ENCODE measurements around the gene SH3RF3.

DNA sequence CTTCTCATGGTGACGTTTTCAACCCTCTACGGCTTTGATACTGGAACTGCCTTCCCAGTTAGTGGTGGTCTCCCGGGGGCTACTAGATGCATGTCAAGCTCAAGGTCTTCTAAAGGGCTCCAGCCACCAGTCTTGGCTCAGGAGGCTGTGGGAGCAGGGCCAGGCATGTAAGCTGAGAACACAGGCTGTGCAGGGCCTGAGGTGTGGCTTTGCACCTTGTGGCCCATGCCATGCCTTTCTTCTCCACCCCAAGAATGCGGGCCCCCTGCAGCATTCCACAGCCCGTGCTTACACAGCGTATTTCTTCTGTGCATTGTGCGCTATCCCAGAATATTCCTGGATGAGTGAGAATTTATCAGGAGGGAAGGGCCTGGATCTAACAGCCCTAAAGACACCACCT, 339.9 kb downstream of the SH3RF3 start:
- TF ChIP-seq, protein P1, sequence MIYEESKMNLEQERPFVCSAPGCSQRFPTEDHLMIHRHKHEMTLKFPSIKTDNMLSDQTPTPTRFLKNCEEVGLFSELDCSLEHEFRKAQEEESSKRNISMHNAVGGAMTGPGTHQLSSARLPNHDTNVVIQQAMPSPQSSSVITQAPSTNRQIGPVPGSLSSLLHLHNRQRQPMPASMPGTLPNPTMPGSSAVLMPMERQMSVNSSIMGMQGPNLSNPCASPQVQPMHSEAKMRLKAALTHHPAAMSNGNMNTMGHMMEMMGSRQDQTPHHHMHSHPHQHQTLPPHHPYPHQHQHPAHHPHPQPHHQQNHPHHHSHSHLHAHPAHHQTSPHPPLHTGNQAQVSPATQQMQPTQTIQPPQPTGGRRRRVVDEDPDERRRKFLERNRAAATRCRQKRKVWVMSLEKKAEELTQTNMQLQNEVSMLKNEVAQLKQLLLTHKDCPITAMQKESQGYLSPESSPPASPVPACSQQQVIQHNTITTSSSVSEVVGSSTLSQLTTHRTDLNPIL (CRISPR knock-in tag; IDR thresholded peaks at IDR 0.05; ENCODE audit: low read depth): no peak
- TF ChIP-seq SNAI2 (CRISPR knock-in tag; IDR thresholded peaks at IDR 0.05) (no peak), PATZ1 (CRISPR knock-in tag; IDR thresholded peaks at IDR 0.05; ENCODE audit: borderline replicate concordance) (no peak), PPARA (CRISPR knock-in tag; IDR thresholded peaks at IDR 0.05; ENCODE audit: borderline replicate concordance) (no peak), ZNF70 (CRISPR knock-in tag; IDR thresholded peaks at IDR 0.05) (no peak), ISL1 (CRISPR knock-in tag; IDR thresholded peaks at IDR 0.05) (no peak)

Measured in SK-N-SH treated with all-trans-retinoic acid at 6 μM for 48 hours (cell line).